Stimulated activated CD8-positive, alpha-beta memory T cell treated with anti-CD3 and anti-CD28 coated beads, Interleukin-4, amount 100 ng/mL, for 48 hours (primary cell): ENCODE results near the gene ZNF408.

ENCODE experiments used
- DNase-seq: peaks from one replicate; pipeline ENCODE4 v3.0.0-alpha.2; 2020

The ZNF408 gene

GRCh38 chr11:46676436-46677158 lies 24.2 kb upstream of the ZNF408 start:
- DNase-seq, result no peak

DNA sequence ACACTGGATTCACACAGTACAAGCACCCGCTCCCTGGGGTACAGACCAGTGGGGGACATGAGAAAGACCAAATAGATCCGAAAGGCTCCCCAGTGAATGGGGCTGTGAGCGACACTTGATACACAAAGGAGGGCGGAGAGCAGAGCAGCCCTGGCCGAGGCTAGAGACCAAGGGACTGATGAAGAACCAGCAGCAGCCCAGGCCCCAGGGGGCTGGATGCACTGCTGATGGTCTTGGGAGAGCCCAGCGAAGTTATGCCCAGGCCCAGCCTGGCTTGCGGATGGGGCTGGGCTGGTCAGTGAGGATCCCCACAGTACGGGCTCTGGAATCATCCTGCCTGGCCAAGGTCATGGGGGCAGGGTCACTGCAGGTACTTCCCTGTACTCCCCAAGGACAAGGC lies 23.7 kb upstream of the ZNF408 start:
- DNase-seq, result no peak

DNA sequence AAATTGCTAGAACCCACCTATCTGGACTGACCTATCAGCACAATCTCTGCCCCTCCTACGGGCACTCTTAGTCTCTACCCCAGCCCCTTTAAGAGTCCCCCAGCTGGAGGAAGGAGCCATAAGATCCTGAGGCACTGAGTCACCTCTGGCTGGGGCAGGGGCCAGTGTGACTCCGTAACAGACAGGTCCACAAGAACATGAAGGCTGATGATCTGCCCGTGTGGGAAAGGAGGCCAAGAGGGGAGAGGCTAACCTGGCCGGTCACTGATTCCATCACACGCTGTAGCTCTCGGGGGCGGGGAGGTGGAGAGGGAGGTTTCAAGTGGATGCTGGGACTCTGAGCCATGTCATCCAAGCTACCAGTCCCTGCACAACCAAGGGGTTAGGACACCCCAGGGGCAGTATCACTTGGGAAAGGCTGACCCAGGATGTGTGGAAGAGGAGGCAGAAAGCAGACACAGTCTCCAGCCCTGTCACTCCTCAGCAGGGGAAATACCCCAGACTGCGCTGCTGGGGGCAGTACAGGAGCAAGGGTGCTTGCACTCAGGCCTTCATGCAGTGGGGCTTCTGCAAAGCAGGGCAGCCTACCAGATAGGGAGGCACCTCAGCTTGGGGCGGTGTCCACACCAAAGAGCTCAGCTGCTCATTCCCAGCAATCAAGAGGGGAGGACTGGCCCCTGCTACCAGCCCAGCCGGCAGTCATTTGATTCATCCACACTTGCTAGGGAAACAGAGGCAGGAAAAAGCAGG lies 22.7 kb upstream of the ZNF408 start:
- no peak for DNase-seq

- DNase-seq, result no peak
These were observed 22.1 kb upstream of the ZNF408 start for GRCh38 chr11:46678741-46679130.

GRCh38 chr11:46679241-46680163 lies 21.3 kb upstream of the ZNF408 start:
- no peak for DNase-seq

- DNase-seq, result no peak
These were observed 20.6 kb upstream of the ZNF408 start for GRCh38 chr11:46680164-46680760.

GRCh38 chr11:46680815-46681214 lies 20.0 kb upstream of the ZNF408 start:
- DNase-seq, result no peak

- no peak for DNase-seq
These were observed 19.0 kb upstream of the ZNF408 start for GRCh38 chr11:46681814-46682213.

DNA sequence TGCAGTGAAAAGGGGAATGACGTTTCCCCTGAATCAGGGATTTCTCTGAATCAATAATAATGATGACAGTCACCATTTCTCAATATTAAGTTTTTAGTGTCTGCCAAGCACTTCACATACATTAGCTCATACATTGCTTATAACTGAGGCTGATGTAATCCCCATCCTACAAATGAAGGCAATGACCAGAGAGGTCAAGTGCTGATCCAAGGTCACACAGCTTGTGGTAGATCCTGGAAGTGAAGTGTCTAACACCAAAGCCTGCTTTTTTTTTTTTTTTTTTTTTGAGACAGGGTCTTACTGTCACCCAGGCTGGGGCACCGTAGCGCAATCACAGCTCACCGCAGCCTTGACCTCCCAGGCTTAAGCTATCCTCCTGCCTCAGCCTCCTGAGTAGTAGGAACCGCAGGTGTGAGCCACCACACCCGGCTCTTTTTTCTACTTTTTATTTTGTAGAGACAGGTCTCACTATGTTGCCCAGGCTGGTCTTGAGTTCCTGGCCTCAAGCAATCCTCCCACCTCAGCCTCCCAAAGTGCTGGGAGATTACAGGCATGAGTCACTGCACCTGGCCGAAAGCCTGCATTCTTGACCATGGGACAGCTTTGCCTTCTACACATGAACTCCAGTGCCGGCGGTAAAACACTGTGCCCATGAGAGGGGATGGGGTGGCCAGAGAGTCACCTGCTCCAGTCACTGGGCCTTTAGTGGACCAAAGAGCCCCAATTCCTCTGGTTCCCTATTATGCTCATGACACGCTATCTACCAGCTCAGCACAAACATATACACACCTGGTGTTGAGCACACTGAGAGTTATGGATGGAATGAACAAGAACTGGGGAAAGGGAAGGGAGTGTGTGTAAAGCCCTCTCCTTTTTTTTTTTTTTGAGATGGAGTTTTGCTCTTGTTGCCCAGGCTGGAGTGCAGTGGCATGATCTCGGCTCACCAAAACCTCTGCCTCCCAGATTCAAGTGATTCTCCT lies 17.8 kb upstream of the ZNF408 start:
- no peak for DNase-seq

- DNase-seq, result no peak
These were observed 16.5 kb upstream of the ZNF408 start for GRCh38 chr11:46684367-46684766.

DNA sequence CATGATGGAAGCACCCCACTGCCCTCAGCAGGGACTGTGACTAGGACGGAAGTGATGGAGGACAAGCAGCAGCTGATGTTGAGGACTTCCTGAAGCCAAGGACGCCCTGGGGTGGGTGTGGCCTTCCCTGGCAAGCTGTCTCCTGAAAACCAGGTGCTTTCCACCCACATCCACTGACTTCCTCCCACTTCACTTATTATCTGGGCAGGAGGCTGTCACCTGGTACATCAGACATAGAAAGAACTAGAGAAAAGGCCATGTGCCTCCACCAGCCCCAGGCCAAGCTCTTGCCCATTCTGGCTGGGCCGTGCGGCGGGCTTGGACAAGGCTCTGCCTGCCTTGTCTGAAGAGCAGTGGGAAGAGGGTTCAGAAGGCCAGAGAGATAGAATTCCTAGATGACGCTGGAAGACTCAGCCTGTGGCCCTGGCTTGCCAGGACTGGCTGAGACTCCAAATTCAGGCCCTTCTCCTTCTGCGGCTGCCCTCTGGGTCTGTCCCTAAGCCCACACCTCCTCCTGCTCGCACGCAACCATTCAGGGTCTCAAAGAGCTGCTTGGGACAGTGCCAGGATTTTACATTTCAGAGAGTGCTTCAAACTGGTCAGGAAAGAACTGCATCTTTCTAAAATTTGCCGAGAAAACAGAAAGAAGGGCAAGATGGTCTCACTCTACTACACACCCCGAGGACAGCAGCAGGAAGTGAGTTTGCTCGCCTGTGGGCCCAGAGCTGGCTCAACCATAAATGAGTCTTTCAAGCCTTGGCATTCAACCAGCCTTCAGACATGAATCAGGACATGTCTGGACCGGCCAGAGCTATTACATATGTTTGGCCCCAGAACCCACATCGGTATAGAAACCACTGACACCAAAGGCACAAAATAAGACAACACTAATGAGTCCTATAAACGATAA lies 13.7 kb upstream of the ZNF408 start:
- DNase-seq, result no peak

DNA sequence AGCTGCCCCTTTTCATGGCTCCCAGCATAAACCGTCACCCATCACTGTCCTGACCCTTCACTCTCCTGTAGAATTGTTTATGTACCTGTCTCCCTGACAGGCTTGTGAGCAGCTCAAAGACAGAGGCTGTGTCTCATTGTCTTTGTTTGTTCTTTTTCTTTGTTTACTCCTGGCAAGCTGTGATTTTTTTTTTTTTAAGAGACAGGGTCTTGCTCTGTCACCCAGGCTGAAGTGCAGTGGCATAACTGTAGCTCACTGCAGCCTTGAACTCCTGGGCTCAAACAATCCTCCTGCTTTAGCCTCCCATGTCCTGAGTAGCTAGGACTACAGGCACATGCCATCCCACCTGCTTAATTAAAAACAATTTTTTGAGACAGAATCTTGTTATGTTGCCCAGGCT lies 10.1 kb upstream of the ZNF408 start:
- no peak for DNase-seq

GRCh38 chr11:46692450-46692849 lies 8.4 kb upstream of the ZNF408 start:
- DNase-seq, result no peak

DNA sequence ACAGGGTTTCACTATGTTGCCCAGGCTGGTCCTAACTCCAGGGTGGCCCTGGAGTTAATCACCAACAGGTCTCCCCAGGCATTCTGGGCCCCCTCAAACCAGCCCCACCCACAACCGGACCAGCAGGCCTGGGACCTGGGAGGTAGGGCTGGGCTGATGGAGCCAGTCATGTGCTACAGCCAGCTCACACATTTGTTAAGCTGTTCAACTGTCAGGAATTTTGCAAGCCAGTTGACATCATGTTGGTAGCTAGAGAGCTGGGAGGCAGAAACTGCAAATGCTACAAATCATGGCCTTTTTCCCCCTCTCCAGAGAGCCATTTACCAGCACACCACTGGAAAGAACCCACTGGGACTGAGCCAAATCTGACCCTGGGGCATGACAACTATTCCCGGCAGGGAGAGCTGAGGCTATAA lies 7.2 kb upstream of the ZNF408 start:
- DNase-seq, result no peak

DNA sequence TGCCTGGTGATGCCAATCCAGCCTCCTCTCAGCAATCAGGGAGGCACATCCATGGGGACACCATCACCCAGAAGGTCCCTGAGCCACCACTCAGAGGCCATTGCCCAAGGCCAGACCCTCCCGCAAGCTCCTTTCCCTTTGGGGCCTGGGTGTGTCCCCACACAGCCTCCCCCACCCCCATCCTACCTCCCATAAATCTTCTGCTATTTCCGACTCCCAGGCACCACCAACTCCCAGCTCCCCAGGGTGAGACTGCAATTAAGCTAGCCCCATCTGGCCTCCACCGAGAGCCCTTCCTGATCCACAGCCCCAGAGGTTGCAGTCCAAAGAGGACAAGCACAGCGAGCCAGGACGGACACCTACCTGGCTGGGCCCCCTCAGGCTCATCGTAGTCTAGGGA lies 6.8 kb upstream of the ZNF408 start:
- no peak for DNase-seq

- no peak for DNase-seq
These were observed 6.2 kb upstream of the ZNF408 start for GRCh38 chr11:46694607-46695006.

GRCh38 chr11:46695345-46696211 lies 5.3 kb upstream of the ZNF408 start:
- no peak for DNase-seq

DNA sequence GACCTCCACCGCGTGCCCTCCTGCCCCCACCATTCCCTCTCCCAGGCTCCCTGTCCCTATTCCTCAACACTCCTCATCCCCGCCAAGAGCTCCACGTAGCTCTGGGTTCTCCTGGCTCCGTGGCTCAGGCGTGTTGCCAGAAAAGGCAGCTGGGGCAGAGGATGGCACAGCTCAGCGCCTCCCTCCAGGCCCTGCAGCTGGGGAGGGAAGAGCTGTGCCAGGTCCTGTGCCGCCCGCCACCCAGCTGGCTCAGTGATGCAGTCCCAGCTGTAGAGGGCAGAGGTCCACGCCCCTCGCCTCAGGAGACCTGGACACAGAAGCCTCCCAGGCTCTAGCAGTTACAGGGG lies 4.6 kb upstream of the ZNF408 start:
- no peak for DNase-seq

- DNase-seq, result no peak
These were observed 3.5 kb upstream of the ZNF408 start for GRCh38 chr11:46697303-46697702.

- DNase-seq, result no peak
These were observed 3.1 kb upstream of the ZNF408 start for GRCh38 chr11:46697723-46698122.
